Hair follicular keratinocyte (primary cell): ENCODE data around the gene DBF4B. TPM values are rescaled to one million over a fixed set of nuclear protein-coding genes. Genes with fewer than 3 reads are reported as not detected.

Experiments used
- total RNA-seq: library from RNA; depleted of rRNA; stranded (reverse); fragments of >200 nt; gene quantifications from 2 replicates; pipeline ENCODE4 v1.2.3, GENCODE V29; 2015

The DBF4B gene
- 5.0 and 9.3 TPM in 2 replicates for total RNA-seq

GRCh38 chr17:44708401-44709263 is at the start of gene DBF4B:
Gene DBF4B, plus strand, starts transcription at chr17:44708665. Its CDS starts 156 bp downstream, at chr17:44708821.

GRCh38 chr17:44689477-44690217 is 18.8 kb upstream of the DBF4B start, which contains the start of gene CCDC43:
Gene CCDC43, minus strand, starts transcription at chr17:44689776. Its CDS starts 23 bp downstream, at chr17:44689753.

DNA sequence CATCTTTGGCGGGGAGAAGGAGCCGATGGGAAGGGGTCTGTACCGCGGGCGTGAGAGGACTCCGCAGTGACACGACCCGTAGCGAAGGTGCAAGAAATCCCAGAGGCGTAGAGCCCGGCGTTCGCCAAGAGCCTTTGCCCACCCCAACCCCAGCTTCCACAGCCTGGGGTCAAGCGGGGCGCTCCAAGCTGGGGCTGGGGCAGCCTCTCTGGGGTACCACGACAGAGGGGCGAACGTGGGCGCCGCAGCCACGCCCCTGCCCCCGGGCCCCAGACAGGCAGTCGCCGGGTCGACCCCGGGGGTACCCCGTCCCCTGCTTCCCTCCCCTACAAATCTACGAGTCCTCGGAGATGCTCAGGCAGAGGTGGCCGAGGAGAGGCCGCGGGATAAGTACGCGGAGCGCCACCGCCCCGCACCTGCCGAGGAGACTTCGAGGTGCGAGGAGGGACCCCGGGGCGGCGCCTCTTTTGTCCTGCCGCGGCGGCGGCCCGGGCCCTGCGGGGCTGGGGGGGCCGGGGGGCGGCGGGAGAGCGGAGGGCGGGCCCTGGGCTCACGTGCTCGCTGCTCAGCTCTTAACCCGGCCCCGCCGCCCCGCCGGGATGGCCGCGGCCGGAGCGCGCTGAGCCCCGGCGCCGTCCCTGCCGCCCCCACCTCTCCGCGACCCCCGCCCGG is 50.1 kb downstream of the DBF4B start, which contains the start of gene ADAM11:
ADAM11 (plus strand) TSS at position 575 of the 672 bp plus-strand sequence. CDS start 212 bp downstream, outside the sequence.

Other genes with a start within 250 kb of the DBF4B start
- gene GPATCH8, start 205.3 kb upstream of the DBF4B start, total RNA-seq, result 12.7 and 14.9 TPM in 2 replicates
- 1.6 and 4.9 TPM in 2 replicates for gene FZD2, start 151.2 kb upstream of the DBF4B start, total RNA-seq
- gene MEIOC, start 52.2 kb upstream of the DBF4B start, total RNA-seq, result under 0.01 TPM in 1 of 2 replicates, not detected in the other
- gene CCDC43, start 18.9 kb upstream of the DBF4B start, total RNA-seq, result 25.8 and 28.4 TPM in 2 replicates
- 0.08 TPM in 2 replicates for gene ADAM11, start 50.3 kb downstream of the DBF4B start, total RNA-seq
- 5.7 and 6.6 TPM in 2 replicates for gene GJC1, start 121.6 kb downstream of the DBF4B start, total RNA-seq
- not detected in 2 replicates for gene HIGD1B, start 139.2 kb downstream of the DBF4B start, total RNA-seq
- gene EFTUD2, start 190.8 kb downstream of the DBF4B start, total RNA-seq, result 51.5 and 109 TPM in 2 replicates
- gene GFAP, start 206.8 kb downstream of the DBF4B start, total RNA-seq, result not detected in 2 replicates
- gene KIF18B, start 239.1 kb downstream of the DBF4B start, total RNA-seq, result 7.7 and 22.7 TPM in 2 replicates